ENCODE measurements around the gene FNBP1L.
"Not testable (repeated sequence)": the region's sequence is repeated elsewhere in the genome, so short reads cannot be mapped to it uniquely, and the experiment has no call there.

The FNBP1L gene

DNA sequence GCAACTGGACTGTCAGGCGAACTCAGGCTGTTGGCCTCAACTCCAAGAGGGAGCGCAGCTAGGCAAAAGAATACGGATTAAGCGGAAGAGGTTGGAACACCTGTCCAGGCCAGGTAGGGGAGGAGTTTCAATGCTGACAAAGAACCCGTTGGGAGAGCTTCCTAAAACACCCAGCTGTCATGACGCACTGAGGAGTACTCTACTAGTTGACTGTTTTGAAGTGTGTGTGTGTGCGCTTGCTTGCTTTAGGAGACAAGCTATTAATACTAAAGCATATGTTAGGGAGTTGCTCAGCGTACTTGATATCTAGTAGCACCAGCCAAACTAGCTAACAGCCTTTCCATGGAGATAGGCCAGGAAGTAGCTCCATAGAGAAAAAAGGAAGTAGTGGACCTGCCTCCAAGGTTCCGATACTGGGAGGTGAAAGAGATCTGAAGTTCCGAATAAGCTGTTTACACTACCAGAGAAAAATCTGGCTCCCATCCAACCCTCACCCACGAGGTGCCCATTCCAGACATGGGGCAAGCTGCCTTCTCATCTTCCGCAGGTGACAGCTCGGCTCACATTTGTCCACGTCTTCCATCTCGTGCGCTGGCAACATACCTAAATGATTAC is 974 bp upstream of the FNBP1L start:
- DNase-seq, result no peak

GRCh38 chr1:93448292-93448982 is 519 bp downstream of the FNBP1L start:
- no peak for DNase-seq

GRCh38 chr1:93448983-93449804 is 1.3 kb downstream of the FNBP1L start:
- no peak for DNase-seq

- no peak for DNase-seq
Measured at GRCh38 chr1:93450321-93450720, 2.4 kb downstream of the FNBP1L start.

DNA sequence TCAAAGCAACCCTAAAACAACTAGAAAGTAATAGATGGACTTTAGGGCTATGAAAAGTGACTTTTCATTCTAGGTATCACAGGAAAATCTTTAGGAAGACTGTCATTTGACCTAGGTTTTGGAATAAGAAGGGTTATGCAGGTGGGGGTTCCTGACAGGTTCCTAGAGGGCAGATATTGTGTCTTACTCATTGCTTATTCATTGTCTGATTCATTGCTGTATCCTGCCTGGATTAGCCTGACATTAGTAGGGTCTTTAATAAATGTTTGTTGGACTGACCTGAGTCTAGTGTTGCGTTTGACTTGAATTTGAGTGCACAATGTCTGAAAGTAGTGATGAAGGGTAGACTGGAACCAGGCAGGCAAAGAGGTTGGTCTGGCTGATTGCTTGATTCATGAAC is 6.0 kb downstream of the FNBP1L start:
- no peak for DNase-seq

DNA sequence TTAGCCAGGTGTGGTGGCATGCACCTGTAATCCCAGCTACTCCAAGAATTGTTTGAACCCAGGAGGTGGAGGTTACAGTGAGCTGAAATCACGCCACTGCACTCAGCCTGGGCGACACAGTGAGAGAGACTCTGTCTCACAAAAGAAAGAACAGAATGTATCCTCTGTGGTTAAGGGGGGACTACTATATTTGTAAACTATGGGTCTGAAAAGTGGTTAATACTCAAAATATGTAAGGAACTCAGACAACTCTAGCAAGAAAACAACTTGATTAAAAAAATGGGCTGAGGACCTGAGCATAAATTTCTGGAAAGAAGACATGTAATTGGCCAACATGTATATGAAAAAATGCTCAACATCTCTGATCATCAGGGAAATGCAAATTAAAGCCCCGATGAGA is 11.2 kb downstream of the FNBP1L start:
- DNase-seq, result no peak

DNA sequence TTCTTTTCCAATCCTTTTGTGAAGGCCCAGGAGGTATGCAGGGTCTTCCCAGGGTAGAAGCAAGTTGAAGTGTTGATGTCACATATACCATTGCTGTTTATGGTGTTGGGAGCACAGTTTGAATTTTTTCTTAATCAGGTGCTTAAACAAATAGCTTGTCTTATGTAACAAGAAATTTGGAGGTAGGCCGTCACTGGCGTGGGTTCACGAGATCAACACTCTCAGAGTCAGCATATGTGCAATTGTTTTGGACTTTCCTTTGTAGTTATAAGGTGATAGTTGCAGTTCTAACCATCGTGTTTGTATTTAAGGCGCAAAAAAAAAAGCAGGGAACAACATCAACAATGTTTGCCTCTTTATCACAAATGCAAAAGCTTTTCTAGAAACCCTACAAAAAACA is 13.3 kb downstream of the FNBP1L start:
- DNase-seq, result no peak

GRCh38 chr1:93463960-93464359 is 16.0 kb downstream of the FNBP1L start:
- DNase-seq, result no peak

DNA sequence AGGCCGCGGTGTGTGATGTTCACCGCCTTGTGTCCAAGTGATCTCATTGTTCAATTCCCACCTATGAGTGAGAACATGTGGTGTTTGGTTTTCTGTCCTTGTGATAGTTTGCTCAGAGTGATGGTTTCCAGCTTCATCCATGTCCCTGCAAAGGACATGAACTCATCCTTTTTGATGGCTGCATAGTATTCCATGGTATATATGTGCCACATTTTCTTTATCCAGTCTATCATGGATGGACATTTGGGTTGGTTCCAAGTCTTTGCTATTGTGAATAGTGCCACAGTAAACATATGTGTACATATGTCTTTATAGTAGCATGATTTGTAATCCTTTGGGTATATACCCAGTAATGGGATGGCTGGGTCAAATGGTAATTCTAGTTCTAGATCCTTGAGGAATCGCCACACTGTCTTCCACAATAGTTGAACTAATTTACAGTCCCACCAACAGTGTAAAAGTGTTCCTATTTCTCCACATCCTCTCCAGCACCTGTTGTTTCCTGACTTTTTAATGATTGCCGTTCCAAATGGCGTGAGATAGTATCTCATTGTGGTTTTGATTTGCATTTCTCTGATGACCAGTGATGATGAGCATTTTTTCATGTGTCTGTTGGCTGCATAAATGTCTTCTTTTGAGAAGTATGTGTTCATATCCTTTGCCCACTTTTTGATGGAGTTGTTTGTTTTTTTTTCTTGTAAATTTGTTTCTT is 17.6 kb downstream of the FNBP1L start:
- not testable (repeated sequence) for DNase-seq

- no peak for DNase-seq
Measured at GRCh38 chr1:93467606-93468005, 19.7 kb downstream of the FNBP1L start.

DNA sequence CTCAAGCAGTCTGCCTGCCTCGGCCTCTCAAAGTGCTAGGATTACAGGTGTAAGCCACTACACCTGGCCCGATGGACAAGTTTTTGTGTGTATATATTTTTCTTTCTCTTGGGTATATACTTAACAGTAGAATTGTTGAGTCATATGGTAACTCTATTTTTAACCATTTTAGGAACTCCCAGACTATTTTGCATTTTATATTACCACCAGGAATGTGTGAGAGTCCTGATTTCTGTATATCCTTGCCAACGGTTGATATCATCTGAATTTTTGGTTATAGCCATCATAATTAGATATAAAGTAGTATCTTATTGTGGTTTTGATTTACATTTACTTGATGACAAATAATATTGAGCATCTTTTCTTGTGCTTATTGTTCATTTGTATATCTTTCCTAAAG is 20.7 kb downstream of the FNBP1L start:
- DNase-seq, result no peak

- DNase-seq, result not testable (repeated sequence)
Measured at GRCh38 chr1:93469223-93469622, 21.3 kb downstream of the FNBP1L start.

- no peak for DNase-seq
Measured at GRCh38 chr1:93471284-93471683, 23.4 kb downstream of the FNBP1L start.

DNA sequence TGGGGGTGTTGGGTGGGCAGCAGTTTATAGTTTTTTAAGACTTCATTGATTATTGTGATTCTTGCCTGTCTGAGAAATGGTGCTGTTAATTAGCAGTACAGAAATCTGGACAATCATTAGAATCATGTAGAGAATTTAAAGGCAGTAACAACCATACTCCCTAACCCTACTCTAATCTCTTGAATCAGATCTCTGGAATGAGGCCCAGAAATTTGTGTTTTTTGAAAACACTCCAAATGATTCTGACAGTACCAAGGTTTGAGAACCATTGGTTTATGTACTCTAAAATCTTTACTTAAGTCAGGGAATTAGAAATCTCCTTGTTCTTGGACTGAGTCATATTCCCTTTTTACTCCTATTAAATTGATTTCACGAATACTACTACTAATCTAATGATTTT is 24.0 kb downstream of the FNBP1L start:
- DNase-seq, result no peak

DNA sequence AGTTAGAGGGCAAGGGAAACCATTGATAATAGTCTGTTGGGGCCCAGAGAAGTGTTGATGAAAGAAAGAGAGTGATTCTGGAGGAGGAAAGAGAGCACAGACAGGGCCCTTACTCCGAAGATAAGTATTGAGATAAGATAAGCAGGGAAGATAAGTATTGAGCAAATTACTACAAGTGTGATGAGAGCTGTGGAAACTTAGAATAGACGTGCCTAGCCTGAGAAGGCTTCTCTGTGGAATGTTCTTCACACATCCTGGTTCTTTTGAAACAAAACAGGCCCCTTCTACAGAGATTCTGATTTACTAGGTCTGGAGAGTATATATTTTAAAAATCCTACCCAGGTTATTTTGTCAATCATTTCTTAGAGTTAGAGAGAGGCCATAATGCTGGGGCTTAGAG is 26.4 kb downstream of the FNBP1L start:
- DNase-seq, result no peak

GRCh38 chr1:93475681-93476080 is 27.8 kb downstream of the FNBP1L start:
- DNase-seq, result no peak

DNA sequence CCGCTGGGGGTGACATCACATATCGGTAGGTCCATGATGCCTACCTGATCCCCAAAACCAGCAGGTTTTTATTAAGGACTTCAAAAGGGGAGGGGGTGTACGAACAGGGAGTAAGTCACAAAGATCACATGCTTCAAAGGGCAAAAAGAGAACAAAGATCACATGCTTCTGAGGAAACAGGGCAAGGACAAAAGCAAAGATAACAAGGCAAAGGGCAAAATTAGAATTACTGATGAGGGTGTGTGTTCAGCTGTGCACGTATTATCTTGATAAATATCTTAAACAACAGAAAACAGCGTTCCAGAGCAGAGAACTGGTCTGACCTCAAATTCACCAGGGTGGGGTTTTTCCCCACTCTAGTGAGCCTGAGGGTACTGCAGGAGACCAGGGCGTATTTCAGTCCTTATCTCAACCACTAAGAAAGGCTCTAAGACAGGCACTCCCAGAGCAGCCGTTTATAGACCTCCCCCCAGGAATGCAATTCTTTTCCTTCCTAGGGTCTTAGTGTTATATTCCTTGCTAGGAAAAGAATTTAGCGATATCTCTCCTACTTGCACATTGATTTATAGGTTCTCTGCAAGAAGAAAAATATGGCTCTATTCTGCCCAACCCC is 31.3 kb downstream of the FNBP1L start:
- not testable (repeated sequence) for DNase-seq

DNA sequence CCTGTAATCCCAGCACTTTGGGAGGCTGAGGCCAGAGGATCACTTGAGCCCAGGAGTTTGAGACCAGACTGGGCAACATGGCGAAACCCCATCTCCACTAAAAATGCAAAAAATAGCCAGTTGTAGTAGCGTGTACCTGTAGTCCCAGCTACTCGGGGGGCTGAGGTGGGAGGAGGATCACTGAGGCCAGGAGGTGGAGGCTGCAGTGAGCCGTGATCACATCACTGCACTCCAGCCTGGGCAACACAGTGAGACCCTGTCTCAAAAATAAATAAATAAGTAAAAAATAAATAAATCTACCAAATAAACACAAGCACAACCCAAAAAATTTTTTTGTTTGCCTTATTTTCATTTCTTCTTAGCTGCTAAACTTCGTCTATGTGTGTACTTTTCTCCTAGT is 34.0 kb downstream of the FNBP1L start:
- DNase-seq, result not testable (repeated sequence)

DNA sequence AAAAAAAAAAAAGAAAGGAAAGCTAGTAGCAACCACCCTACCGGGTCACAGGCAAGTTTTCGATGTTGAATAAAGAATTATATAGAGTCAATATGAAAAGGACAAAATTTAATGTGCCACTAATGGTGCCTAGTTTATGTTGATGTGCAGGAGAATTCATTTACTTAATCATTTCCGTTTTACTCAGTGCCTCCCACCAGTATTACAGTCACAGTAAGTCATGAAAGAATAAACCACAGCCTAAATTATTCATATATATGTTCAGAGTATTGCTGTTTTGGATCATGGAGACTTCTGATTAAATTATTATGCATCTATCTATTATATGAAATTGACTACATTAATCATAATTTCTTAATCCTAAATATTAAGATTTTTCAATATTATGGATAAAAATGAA is 35.3 kb downstream of the FNBP1L start:
- no peak for DNase-seq

GRCh38 chr1:93483606-93484005 is 35.7 kb downstream of the FNBP1L start:
- no peak for DNase-seq

GRCh38 chr1:93488207-93488606 is 40.3 kb downstream of the FNBP1L start:
- no peak for DNase-seq

GRCh38 chr1:93489756-93490155 is 41.8 kb downstream of the FNBP1L start:
- no peak for DNase-seq

DNA sequence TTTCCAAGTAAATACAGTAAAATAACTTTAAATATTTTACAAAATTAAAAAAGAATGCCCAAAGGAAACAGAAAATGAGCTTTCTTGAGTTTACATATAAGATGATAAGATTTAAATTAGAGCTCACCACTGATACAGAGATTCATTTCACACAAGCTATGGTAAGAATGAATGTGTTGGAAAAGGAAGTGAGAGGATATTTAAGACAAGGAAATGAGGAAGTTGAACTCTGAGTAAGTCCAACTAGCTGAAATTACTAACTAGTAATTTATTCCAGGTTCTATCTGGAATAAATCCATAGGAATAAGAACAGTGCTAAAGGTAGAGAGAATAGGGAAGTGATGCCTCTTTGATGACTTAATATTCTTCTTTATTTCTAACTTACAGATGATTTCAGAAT is 42.4 kb downstream of the FNBP1L start:
- no peak for DNase-seq
